T-helper 22 cell (primary cell): Measurements from ENCODE around the gene NT5DC1.
A peak's percentile ranks its signal among the peaks of the same experiment; 100 is the strongest.
"Not testable (repeated sequence)": the region's sequence is repeated elsewhere in the genome, so short reads cannot be mapped to it uniquely, and the experiment has no call there.

Source experiments
- DNase-seq: peaks from one replicate; pipeline ENCODE4 v3.0.0-alpha.2; 2020; ENCODE audit warnings: low read depth

Gene NT5DC1

DNA sequence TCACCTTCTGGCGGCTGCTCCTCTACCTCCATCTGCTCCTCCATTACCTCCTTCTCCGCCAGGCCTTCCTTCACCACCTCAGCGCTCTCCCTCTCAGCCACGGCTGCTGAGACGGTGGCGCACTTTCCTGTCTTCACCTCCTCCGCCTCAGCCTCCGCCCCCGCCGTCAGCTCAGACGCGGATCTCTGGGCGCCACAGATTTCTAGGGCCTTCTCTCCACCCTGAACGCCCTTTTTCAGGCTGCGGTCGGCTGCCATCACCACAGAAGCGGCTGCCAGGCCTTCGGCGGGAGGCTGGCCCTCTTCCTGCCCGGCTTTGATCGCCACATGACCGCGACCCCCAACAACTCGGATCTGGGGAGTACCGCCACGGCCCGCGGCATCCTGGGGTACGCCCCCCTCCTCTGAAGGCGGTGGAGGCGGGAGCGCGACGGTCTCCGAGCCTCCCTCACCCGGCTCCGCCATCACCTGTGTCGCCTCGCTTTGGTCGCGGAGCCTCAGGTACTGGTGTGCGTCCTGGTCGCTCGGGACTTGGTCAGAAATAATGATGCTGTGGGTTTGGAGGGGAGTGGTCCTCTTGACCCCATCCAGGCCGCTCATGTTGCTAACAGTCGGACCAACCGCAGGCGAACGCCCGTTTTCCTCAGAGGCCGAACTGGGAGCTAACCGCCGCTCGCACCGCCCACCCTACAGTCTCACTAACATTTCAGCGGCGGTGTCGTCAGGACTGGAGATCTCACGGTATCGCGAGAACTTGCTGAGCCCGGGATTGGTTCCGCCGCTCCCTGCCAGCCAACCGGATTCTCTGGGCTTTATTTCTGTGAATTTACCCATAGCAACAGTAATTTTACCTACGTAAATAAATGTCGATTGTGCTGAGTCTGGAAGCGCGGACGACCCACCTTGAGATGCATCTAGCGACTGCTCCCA lies 178.8 kb downstream of the NT5DC1 start, which contains the start of gene TSPYL1:
Gene TSPYL1 (minus strand): TSS at position 699 of the 929 bp plus-strand sequence. CDS start 100 bp downstream, at position 599.
- peak; percentile 92 for DNase-seq

DNA sequence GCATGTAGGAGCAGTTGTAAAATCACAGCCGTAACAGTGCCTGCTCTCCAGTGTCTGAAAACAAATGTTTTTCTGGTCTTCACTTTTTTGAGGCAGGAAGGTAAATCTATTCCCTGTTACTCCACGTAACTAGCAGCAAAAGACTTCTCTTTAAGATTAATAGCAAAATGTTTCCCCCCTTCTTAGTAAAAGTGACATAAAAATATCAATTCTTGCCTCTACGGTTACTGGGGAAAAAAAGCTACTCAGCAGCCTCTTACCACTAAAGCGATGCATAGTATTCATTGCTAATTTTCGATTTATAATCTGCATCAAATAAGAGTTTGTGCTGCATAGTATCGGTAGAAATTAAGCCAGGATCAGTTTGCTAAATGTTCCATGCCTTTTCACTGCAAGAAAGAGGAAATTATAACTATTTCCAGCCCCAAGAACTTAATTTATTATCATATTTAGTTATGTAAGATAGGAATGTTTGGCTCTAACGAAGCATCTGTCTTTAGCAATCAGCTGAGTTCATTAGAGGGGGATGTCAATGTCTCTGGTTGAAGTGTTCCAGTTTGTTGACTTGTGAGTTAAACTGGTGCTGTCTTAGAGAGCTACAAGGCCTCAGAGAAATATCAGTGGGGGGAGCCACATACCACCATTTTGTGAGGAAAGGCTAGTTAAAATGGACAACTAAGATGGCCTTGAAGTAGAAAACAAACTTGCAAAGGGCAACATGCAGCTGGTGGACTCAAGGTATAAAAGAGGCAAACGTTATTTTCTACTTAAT lies 179.7 kb downstream of the NT5DC1 start:
- no peak for DNase-seq

DNA sequence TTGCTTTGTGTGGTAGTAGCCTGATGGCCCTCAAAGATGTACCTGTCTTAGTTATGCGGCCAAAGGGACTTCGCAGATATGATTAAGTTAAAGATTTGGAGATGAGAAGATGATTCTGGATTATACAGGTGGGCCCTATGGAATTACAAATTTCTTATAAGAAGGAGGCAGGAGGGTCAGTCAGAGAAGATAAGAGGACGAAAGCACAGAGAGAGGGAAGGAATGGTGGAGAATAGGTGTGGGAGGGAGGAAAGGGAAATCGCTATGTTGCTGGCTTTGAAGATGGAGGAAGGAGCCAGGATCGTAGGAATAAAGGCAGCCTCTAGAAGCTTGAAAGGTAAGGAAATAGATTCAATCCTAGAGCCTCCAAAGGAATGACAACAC lies 180.3 kb downstream of the NT5DC1 start:
- no peak for DNase-seq

DNA sequence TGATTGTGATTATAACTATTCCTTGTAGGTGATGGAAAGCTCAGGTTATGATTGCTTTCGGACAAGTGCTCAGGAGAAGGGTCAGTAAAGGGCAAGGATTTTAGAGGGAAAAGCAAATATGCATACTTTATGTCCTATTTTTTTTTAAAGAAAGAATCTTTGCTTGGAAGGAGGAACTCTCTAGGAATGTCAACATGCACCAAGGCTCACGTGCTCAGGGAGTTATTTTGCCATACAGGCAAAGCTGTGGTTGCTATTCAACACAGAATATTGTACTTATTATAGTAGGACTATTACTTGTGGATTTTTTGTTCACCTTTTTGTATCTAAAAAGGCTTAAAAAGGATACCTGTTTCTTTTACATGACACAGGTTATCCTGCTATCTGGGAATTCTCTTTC lies 182.0 kb downstream of the NT5DC1 start:
- DNase-seq, result no peak

DNA sequence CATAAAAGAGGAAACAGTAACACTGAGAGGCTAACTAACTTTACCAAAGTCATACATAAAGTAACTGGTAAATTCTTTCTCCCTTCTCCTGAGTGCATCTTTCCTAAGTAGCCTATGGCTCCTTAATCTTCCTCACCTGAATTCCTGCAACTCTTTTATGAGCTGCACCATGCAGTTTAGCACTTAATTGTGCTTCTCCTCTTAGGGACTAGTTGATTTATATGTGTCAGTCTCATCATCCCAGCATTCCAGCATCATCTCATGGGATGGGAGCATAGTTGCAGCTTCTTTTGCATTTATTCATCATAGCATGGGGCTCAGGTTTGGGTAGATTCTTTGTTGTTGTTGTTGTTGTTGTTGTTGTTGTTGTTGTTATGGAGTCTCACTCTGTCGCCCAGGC lies 182.5 kb downstream of the NT5DC1 start:
- DNase-seq, result no peak

DNA sequence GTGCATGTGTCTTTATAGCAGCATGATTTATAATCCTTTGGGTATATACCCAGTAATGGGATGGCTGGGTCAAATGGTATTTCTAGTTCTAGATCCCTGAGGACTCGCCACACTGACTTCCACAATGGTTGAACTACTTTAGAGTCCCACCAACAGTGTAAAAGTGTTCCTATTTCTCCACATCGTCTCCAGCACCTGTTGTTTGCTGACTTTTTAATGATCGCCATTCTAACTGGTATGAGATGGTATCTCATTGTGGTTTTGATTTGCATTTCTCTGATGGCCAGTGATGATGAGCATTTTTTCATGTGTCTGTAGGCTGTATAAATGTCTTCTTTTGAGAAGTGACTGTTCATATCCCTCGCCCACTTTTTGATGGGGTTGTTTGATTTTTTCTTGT lies 184.3 kb downstream of the NT5DC1 start:
- DNase-seq, result not testable (repeated sequence)

DNA sequence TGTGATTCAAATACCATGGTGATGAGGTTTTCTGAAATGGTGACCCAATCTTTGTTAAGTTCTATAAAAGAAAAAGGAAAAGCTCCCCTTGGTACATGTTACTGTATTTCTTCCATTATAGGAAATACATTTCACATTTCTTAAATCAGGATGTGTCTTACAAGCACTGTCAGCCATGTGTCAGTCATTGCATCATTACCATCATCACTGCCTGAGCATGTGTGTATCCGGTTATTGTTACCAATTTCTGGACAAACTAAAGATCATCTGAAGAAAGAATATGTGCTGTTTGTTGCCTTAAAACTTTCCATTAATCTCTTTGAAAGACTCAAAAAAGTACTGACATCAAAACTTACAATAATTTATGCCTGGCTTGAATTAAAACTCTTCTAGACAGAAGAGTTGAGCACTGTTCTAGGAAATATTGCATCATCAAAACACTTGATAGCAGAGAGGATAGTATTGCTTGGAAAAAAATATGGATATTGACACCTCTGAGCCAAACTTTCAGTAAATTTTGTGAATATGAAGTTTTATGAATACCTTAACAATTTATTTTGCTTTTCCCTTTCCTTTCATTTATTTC lies 186.2 kb downstream of the NT5DC1 start:
- DNase-seq, result no peak

DNA sequence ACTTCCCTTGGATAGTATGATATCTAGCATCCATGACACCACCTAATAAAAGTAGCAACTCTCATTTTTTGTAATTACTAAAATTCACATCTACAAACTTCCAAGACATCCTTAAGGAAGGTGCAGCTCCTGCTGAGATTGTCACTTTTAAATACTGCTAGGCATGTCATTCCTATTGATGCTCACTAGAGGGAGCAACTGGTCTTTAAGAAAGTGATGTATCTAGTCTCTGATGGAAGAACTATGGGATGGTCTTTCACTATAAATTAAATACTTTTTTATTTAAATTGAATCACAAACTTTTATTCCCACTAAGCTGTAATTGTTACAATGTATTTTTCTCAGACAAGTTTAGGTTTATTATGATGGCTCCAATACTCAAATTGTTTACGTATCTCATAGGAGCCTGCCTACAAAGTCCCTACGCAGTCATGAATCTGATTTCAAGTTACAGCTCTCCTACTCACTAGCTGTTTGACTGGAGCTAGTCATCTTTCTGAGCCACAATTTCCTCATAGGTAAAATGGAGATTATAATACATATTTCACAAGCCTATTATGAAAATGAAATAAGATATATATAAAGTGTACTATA lies 187.1 kb downstream of the NT5DC1 start:
- no peak for DNase-seq

DNA sequence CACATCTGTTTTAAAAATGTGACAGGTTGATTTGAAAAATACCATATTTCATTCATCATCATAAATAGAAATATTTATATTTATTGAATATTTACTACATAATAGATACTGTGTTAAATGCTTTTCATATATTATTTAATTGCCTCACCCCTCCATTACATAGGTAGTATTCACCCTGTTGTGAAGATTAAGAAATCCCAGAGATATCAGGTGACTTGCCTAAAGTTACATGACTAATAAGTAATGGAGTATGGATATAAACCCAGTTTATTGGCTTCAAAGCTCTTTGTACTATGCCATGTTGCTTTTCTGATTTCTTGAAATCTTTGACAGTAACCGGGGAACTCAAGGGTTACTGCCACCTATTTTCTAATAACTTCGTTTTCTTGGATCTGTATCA lies 189.2 kb downstream of the NT5DC1 start:
- no peak for DNase-seq

DNA sequence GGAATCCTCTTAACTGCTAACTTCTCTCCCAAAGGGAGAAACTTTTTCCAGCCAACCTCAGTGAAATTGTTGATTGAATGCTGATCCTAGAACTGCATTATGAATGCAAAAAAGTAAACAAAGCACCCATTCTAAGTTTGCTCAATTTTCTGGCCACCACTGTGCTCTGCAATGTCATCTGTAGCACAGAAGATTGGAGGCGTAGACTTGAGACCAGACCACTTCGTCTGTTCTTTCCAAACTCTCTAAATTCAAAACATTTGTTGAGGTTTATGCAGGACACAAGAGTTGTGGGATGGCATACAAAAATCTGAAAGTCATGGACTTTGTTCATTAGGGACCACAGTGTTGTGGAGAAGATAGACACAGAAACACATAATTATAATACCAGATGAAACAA lies 190.1 kb downstream of the NT5DC1 start:
- no peak for DNase-seq

DNA sequence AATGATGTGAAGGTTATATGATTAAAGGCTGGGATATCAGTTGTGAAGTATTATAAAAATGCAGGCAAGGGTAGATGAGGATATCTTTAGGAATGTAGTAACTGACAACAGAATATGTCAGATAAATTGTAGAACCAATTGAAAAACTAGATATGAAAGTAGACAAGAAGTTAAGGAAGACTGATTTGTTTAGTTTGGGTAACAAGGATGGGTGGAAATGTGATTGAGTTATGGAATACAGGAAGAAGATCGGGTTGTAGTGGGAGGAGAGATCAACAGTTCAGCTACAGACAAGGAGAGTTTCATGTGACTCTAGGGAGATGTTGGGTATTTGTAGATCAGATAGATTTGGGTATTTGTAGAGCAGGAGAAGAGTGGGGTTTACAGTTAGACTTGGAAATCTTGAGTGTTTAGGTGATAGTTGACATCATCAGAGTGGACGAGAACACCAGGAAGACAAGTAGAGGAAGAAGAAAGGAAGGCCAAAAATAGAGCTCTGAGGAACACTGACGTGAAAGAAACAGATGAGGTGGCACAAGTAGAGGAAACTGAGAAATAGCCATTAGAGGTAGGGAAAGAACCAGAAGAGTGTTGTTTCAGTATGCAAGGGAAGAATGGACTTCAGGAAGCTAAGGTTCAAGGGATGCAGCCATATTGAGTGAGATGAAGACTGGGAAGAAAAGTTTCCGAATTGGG lies 191.2 kb downstream of the NT5DC1 start:
- no peak for DNase-seq

DNA sequence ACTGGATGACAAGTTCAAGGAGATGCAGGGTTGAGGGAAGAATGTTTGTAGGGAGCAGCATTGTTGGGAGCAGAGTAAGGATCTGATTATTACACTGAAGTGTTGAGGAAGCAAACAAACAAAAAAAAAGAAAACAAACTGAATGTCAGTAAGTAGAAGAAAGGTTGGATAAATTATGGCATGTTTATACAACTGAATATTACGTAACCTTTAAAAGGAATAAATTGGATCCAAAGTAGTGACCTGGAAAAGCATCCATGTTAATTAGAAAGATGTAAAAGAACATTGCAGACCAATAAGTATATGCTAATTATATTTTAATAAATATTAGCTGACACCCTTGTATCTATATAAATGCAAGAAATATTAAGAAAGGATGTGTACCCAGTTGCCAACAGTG lies 191.9 kb downstream of the NT5DC1 start:
- no peak for DNase-seq

DNA sequence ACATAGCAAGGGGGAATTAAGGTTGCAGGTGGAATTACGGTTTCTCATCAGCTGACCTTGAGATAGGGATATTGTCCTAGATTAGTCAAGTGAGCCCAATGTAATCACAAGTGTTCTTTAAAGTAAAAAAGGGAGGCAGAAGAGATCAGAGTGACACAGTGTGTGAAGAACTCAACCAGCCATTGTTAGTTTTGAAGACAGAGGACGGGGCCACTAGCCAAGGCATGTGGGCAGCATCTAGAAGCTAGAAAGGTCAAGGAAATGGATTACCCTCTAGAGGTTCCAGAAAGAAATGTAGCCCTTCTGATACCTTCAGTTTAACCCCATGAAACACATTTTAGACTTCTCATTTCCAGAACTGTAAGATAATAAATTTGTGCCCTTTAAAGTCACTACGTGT lies 197.6 kb downstream of the NT5DC1 start:
- DNase-seq, result no peak

DNA sequence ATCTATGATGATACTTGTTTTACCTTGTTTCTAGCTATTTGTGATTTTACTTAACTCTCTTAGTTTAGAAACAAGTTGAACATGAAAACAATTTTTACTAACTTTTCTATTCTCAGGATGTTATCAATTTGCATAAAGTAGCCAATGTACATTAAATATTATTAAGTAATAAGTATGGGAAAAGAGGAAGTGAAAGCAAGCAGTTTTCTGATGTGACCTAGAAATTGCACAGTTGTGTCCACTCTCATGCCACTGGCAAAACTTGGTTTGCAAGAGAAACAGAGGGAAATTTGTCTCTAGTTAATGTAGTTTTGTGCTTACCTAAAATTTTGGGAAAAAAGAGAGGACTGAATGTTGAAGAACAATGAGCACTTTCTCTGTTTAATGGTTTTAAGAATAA lies 198.3 kb downstream of the NT5DC1 start:
- DNase-seq, result no peak
